PC-9 (cell line): ENCODE measurements around the gene RBCK1.

Experiments used
- EZH2 ChIP-seq: fragments of 200-600 bp; sonication (generic); IDR thresholded peaks from 2 replicates; pipeline ENCODE4 v1.8.0; 2017; ENCODE audit warnings: antibody characterized with exemption, low read depth
- TF ChIP-seq, protein P1 (sequence below): fragments of 200-600 bp; sonication (generic); conservative IDR thresholded peaks from 2 replicates; pipeline ENCODE4 v1.6.1; 2017; ENCODE audit warnings: mixed run types, antibody characterized with exemption, mild to moderate bottlenecking, moderate library complexity

DNA sequence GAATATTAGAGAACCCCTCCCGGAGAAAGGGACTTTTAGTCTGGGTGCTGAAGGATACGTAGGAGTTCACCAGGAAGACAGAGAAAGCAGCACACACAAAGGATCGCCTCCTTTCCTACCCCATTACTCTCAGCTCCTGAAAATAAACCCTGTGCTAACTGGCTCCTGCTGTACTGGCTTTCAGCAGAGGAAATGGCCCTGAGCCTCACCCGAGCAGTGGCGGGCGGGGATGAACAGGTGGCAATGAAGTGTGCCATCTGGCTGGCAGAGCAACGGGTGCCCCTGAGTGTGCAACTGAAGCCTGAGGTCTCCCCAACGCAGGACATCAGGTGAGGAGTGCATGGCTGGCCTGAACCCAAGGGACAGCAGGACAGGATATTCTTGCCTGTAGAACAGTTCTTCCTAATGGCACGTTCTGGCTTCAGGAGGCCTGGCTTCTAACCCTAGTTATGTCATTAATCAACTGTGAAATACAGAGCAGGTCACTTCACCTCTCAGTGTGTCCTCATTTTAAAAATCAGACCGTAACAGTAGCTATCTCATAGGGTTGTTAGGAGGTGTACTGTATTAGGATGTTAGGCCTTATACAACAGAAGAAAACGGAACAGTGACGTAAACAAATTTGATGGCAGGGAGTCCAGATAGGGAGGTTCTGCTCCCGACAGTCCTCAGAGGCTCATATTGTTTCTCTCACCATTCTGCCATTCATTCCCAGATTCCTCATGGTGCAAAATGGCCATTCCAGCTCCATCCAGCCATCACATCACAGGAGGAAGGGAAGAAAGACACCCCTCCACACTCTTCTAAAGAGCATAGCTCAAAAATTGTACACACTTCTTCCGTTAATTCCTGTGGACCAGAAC is 1.8 kb downstream of the RBCK1 start:
- TF ChIP-seq, protein P1, sequence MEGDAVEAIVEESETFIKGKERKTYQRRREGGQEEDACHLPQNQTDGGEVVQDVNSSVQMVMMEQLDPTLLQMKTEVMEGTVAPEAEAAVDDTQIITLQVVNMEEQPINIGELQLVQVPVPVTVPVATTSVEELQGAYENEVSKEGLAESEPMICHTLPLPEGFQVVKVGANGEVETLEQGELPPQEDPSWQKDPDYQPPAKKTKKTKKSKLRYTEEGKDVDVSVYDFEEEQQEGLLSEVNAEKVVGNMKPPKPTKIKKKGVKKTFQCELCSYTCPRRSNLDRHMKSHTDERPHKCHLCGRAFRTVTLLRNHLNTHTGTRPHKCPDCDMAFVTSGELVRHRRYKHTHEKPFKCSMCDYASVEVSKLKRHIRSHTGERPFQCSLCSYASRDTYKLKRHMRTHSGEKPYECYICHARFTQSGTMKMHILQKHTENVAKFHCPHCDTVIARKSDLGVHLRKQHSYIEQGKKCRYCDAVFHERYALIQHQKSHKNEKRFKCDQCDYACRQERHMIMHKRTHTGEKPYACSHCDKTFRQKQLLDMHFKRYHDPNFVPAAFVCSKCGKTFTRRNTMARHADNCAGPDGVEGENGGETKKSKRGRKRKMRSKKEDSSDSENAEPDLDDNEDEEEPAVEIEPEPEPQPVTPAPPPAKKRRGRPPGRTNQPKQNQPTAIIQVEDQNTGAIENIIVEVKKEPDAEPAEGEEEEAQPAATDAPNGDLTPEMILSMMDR, result no peak
- TF ChIP-seq EZH2, result no peak
